WTC11 (cell line): Measurements from ENCODE around the gene PRKN. TPM values are rescaled to one million over a fixed set of nuclear protein-coding genes. Genes with fewer than 3 reads are reported as not detected.

Experiments
- ATAC-seq: fragments of 200-7000 bp; cut with Tn5 transposase; 2 replicates; pipeline ENCODE4 v1.10.0; 2021; ENCODE audit warnings: mild to moderate bottlenecking, moderate library complexity
- CTCF ChIA-PET: fragments of 300-600 bp; sonication (Branson Sonifier 250); formaldehyde crosslinking; loops from one replicate; lab custom pipeline; 2021; ENCODE audit warnings: antibody characterized with exemption; lab: Charles Lee
- POLR2A ChIA-PET: fragments of 350-600 bp; sonication (Branson Sonifier 250); formaldehyde crosslinking; loops from one replicate; lab custom pipeline; 2021; ENCODE audit warnings: antibody characterized with exemption; lab: Charles Lee
- DNase-seq: peaks from one replicate; pipeline ENCODE4 v3.0.0; 2021; ENCODE audit warnings: low spot score
- H3K27ac Mint-ChIP-seq: 2 replicates; pipeline ENCODE4 v1.8.0; 2021; ENCODE audit warnings: mixed read lengths
- H3K27me3 Mint-ChIP-seq: 2 replicates; pipeline ENCODE4 v1.8.0; 2021; ENCODE audit warnings: low read depth, mild to moderate bottlenecking, moderate library complexity, mixed read lengths
- H3K36me3 Mint-ChIP-seq: 2 replicates; pipeline ENCODE4 v1.8.0; 2021; ENCODE audit warnings: mixed read lengths
- H3K4me1 Mint-ChIP-seq: 2 replicates; pipeline ENCODE4 v1.8.0; 2022; ENCODE audit warnings: mixed read lengths
- H3K4me3 Mint-ChIP-seq: 2 replicates; pipeline ENCODE4 v1.8.0; 2021; ENCODE audit warnings: mild to moderate bottlenecking, moderate library complexity, mixed read lengths
- H3K9me3 Mint-ChIP-seq: 2 replicates; pipeline ENCODE4 v1.8.0; 2021; ENCODE audit warnings: mixed read lengths
- ARID4B ChIP-seq: sonication (generic); formaldehyde crosslinking; IDR thresholded peaks from 2 replicates; pipeline ENCODE4 v1.8.0; 2023; ENCODE audit warnings: missing genetic modification reagents, mild to moderate bottlenecking, borderline replicate concordance
- ATF2 ChIP-seq: sonication (generic); formaldehyde crosslinking; IDR thresholded peaks from 2 replicates; pipeline ENCODE4 v1.8.1; 2022; ENCODE audit warnings: low read depth, missing genetic modification reagents, borderline replicate concordance
- CREM ChIP-seq: sonication (generic); formaldehyde crosslinking; IDR thresholded peaks from 2 replicates; pipeline ENCODE4 v1.8.1; 2022; ENCODE audit warnings: mild to moderate bottlenecking, missing genetic modification reagents, moderate library complexity
- E2F5 ChIP-seq: sonication (generic); formaldehyde crosslinking; IDR thresholded peaks from 2 replicates; pipeline ENCODE4 v1.8.1; 2022; ENCODE audit warnings: mild to moderate bottlenecking, moderate library complexity, missing genetic modification reagents
- EMX1 ChIP-seq: fragments of 250-450 bp; sonication (Bioruptor Pico); IDR thresholded peaks from 2 replicates; pipeline ENCODE4 v1.8.0; 2021; ENCODE audit warnings: mild to moderate bottlenecking
- ESRRA ChIP-seq: sonication (generic); formaldehyde crosslinking; IDR thresholded peaks from 2 replicates; pipeline ENCODE4 v1.8.1; 2022; ENCODE audit warnings: mild to moderate bottlenecking, missing genetic modification reagents, borderline replicate concordance
- JAZF1 ChIP-seq: fragments of 250-450 bp; sonication (Bioruptor Pico); IDR thresholded peaks from 2 replicates; pipeline ENCODE4 v1.9.0; 2021; ENCODE audit warnings: moderate library complexity, mild to moderate bottlenecking, inconsistent platforms
- MAX ChIP-seq: sonication (generic); formaldehyde crosslinking; IDR thresholded peaks from 2 replicates; pipeline ENCODE4 v1.8.0; 2022; ENCODE audit warnings: mild to moderate bottlenecking, missing genetic modification reagents
- NFATC4 ChIP-seq: fragments of 250-450 bp; sonication (Bioruptor Pico); IDR thresholded peaks from 2 replicates; pipeline ENCODE4 v1.9.0; 2021; ENCODE audit warnings: mild to moderate bottlenecking
- PRRX2 ChIP-seq: fragments of 250-450 bp; sonication (Bioruptor Pico); IDR thresholded peaks from 2 replicates; pipeline ENCODE4 v1.8.0; 2021; ENCODE audit warnings: mild to moderate bottlenecking
- SP1 ChIP-seq: sonication (generic); formaldehyde crosslinking; conservative IDR thresholded peaks from 2 replicates; pipeline ENCODE4 v1.8.1; 2022; ENCODE audit warnings: missing genetic modification reagents
- STAT6 ChIP-seq: sonication (generic); formaldehyde crosslinking; conservative IDR thresholded peaks from 2 replicates; pipeline ENCODE4 v1.8.1; 2023; ENCODE audit warnings: mild to moderate bottlenecking, low read depth, missing genetic modification reagents, moderate library complexity
- TCF7 ChIP-seq: sonication (generic); formaldehyde crosslinking; IDR thresholded peaks from 2 replicates; pipeline ENCODE4 v1.8.0; 2022; ENCODE audit warnings: mild to moderate bottlenecking, low read depth, missing genetic modification reagents, moderate library complexity
- TEAD4 ChIP-seq: sonication (generic); formaldehyde crosslinking; IDR thresholded peaks from 2 replicates; pipeline ENCODE4 v1.8.0; 2022; ENCODE audit warnings: mild to moderate bottlenecking, missing genetic modification reagents
- ZNF263 ChIP-seq: sonication (generic); formaldehyde crosslinking; IDR thresholded peaks from 2 replicates; pipeline ENCODE4 v1.8.1; 2022; ENCODE audit warnings: low read depth, mild to moderate bottlenecking, moderate library complexity, missing genetic modification reagents
- ZNF317 ChIP-seq: sonication (generic); formaldehyde crosslinking; IDR thresholded peaks from 2 replicates; pipeline ENCODE4 v1.8.1; 2023; ENCODE audit warnings: low read depth, mild to moderate bottlenecking, moderate library complexity, missing genetic modification reagents, borderline replicate concordance
- ZNF396 ChIP-seq: fragments of 250-450 bp; sonication (Bioruptor Pico); IDR thresholded peaks from 2 replicates; pipeline ENCODE4 v1.8.0; 2021; ENCODE audit warnings: mild to moderate bottlenecking, moderate library complexity, borderline replicate concordance
- ZNF532 ChIP-seq: fragments of 250-450 bp; sonication (Bioruptor Pico); IDR thresholded peaks from 2 replicates; pipeline ENCODE4 v1.9.0; 2021; ENCODE audit warnings: mild to moderate bottlenecking, borderline replicate concordance
- total RNA-seq: library from RNA; stranded (reverse); gene quantifications from 3 replicates; pipeline ENCODE4 v1.2.3, GENCODE V29; 2021

Gene PRKN
- total RNA-seq, 1 experiment from 2014 or later: 0.59 TPM

- POLR2A ChIA-PET: no interaction called here
- Mint-ChIP-seq H3K4me3 (no peak overlapping the region), H3K27me3 (no peaks in the 10 kb centered on the region), H3K27ac (no peak overlapping the region), H3K4me1 (peaks cover 25% of the 10 kb centered on the region)
- DNase-seq: no peak
- no peak for TF ChIP-seq ZNF317 (CRISPR knock-in tag)
- no peak for TF ChIP-seq EMX1
- TF ChIP-seq NFATC4 (CRISPR knock-in tag): no peak
- TF ChIP-seq ZNF263: no peak
- no peak for TF ChIP-seq ESRRA (CRISPR knock-in tag)
- TF ChIP-seq, all 79 proteins: peak for 0
- Mint-ChIP-seq H3K9me3 (no peaks in the 10 kb centered on the region), H3K36me3 (no peaks in the 10 kb centered on the region)
- ATAC-seq: no peak
- CTCF ChIA-PET: no interaction called here
Measured at GRCh38 chr6:161847628-161848027, 879.9 kb downstream of the PRKN start.

- ChIA-PET POLR2A (no interaction called here), CTCF (interaction anchor here (0.6 kb wide), 1 partner anchor 16 kb away, joined by 4 read pairs; no protein-coding TSS in a partner anchor)
- Mint-ChIP-seq H3K36me3 (no peaks in the 10 kb centered on the region), H3K27ac (no peak overlapping the region), H3K4me1 (peaks cover 12% of the 10 kb centered on the region), H3K9me3 (no peaks in the 10 kb centered on the region), H3K27me3 (no peaks in the 10 kb centered on the region), H3K4me3 (no peak overlapping the region)
- TF ChIP-seq TCF7 (no peak), ARID4B (CRISPR knock-in tag) (no peak), SP1 (CRISPR knock-in tag) (no peak), STAT6 (CRISPR knock-in tag) (no peak), ATF2 (CRISPR knock-in tag) (no peak), PRRX2 (CRISPR knock-in tag) (no peak), ZNF396 (CRISPR knock-in tag) (no peak), ZNF532 (CRISPR knock-in tag) (no peak), MAX (CRISPR knock-in tag) (no peak), E2F5 (CRISPR knock-in tag) (no peak), JAZF1 (CRISPR knock-in tag) (no peak), TEAD4 (no peak), CREM (CRISPR knock-in tag) (no peak)
- no peak for DNase-seq
- ATAC-seq: no peak
Measured at GRCh38 chr6:161844804-161845203, 882.8 kb downstream of the PRKN start.
